Neural cell (in vitro differentiated cells): ENCODE results near the gene MTR. TPM values are rescaled to one million over a fixed set of nuclear protein-coding genes. Genes with fewer than 3 reads are reported as not detected.

Experiments
- H2AFZ ChIP-seq: fragments of 200-600, 300-800 bp; sonication (generic), shearing (Covaris generic); 2 replicates; pipeline ENCODE4 v1.6.0; 2014; ENCODE audit warnings: low read depth, mild to moderate bottlenecking, antibody characterized with exemption, low read length, moderate library complexity
- H3F3A ChIP-seq: fragments of 200-600 bp; shearing (Covaris generic); 2 replicates; pipeline ENCODE4 v1.6.1; 2016; ENCODE audit warnings: mild to moderate bottlenecking, moderate library complexity, mixed read lengths, antibody characterized with exemption, low read length; ENCODE audit not compliant: insufficient read depth, poor library complexity, severe bottlenecking
- H3K27ac ChIP-seq: fragments of 200-600, 300-800 bp; sonication (generic), shearing (Covaris generic); 2 replicates; pipeline ENCODE4 v1.5.1; 2014; ENCODE audit warnings: mild to moderate bottlenecking, low read length, moderate library complexity
- H3K27me3 ChIP-seq: fragments of 300-800, 200-600 bp; sonication (generic), shearing (Covaris generic); 2 replicates; pipeline ENCODE4 v1.6.0; 2014; ENCODE audit warnings: mild to moderate bottlenecking, low read depth, low read length, moderate library complexity; ENCODE audit not compliant: insufficient read depth
- H3K36me3 ChIP-seq: fragments of 300-800, 200-600 bp; sonication (generic), shearing (Covaris generic); 2 replicates; pipeline ENCODE4 v1.5.1; 2014; ENCODE audit warnings: mild to moderate bottlenecking, antibody characterized with exemption, low read length, moderate library complexity; ENCODE audit not compliant: insufficient read depth
- H3K4me2 ChIP-seq: fragments of 300-800, 200-600 bp; sonication (generic), shearing (Covaris generic); 2 replicates; pipeline ENCODE4 v1.6.0; 2014; ENCODE audit warnings: mild to moderate bottlenecking, low read length
- H3K4me3 ChIP-seq: fragments of 300-800, 200-600 bp; sonication (generic), shearing (Covaris generic); 2 replicates; pipeline ENCODE4 v1.5.1; 2014; ENCODE audit warnings: mild to moderate bottlenecking, low read length, moderate library complexity
- H3K79me2 ChIP-seq: fragments of 200-600 bp; shearing (Covaris generic); replicated peaks from 2 replicates; pipeline ENCODE4 v1.6.0; 2014; ENCODE audit warnings: mild to moderate bottlenecking, low read length, moderate library complexity; ENCODE audit not compliant: insufficient read depth
- H3K9ac ChIP-seq: fragments of 300-800, 200-600 bp; sonication (generic), shearing (Covaris generic); 2 replicates; pipeline ENCODE4 v1.6.1; 2016; ENCODE audit warnings: mild to moderate bottlenecking, low read length, mixed read lengths
- H3K9me2 ChIP-seq: fragments of 200-600 bp; shearing (Covaris generic); 2 replicates; pipeline ENCODE4 v1.6.1; 2016; ENCODE audit warnings: mild to moderate bottlenecking, low read length, mixed read lengths; ENCODE audit not compliant: insufficient read depth
- H3K9me3 ChIP-seq: fragments of 200-600, 300-800 bp; sonication (generic), shearing (Covaris generic); 2 replicates; pipeline ENCODE4 v1.6.1; 2016; ENCODE audit warnings: mild to moderate bottlenecking, mixed run types, low read length, moderate library complexity, mixed read lengths
- H4K20me1 ChIP-seq: fragments of 200-600 bp; shearing (Covaris generic); 2 replicates; pipeline ENCODE4 v1.6.1; 2016; ENCODE audit warnings: mild to moderate bottlenecking, mixed run types; ENCODE audit not compliant: insufficient read depth
- CTCF ChIP-seq: fragments of 450-650 bp; IDR thresholded peaks from 2 replicates; pipeline ENCODE4 v1.5.1; 2014; ENCODE audit warnings: antibody characterized with exemption, mild to moderate bottlenecking, moderate library complexity; ENCODE audit not compliant: poor library complexity, severe bottlenecking
- EP300 ChIP-seq: fragments of 450-650 bp; conservative IDR thresholded peaks from 2 replicates; pipeline ENCODE4 v1.6.1; 2014; ENCODE audit warnings: antibody characterized with exemption, mild to moderate bottlenecking, moderate library complexity; ENCODE audit not compliant: poor library complexity, severe bottlenecking
- EZH2 ChIP-seq: fragments of 200-600, 300-800 bp; shearing (Covaris generic), sonication (generic); IDR thresholded peaks from 2 replicates; pipeline ENCODE4 v1.6.1; 2014; ENCODE audit warnings: antibody characterized with exemption, low read length, borderline replicate concordance, mild to moderate bottlenecking; ENCODE audit not compliant: insufficient read depth, poor library complexity, severe bottlenecking
- MXI1 ChIP-seq: fragments of 450-650 bp; conservative IDR thresholded peaks from 2 replicates; pipeline ENCODE4 v1.6.1; 2014; ENCODE audit warnings: antibody characterized with exemption, mild to moderate bottlenecking; ENCODE audit not compliant: poor library complexity, severe bottlenecking
- POLR2AphosphoS5 ChIP-seq: IDR thresholded peaks from 2 replicates; pipeline ENCODE4 v1.6.1; 2012
- RAD21 ChIP-seq: fragments of 450-650 bp; conservative IDR thresholded peaks from 2 replicates; pipeline ENCODE4 v1.6.1; 2014; ENCODE audit warnings: antibody characterized with exemption, mild to moderate bottlenecking, moderate library complexity
- REST ChIP-seq: IDR thresholded peaks from 2 replicates; pipeline ENCODE4 v1.6.1; 2012; ENCODE audit warnings: borderline replicate concordance
- SMC3 ChIP-seq: fragments of 450-650 bp; conservative IDR thresholded peaks from 2 replicates; pipeline ENCODE4 v1.6.1; 2014; ENCODE audit warnings: antibody characterized with exemption, mild to moderate bottlenecking, moderate library complexity; ENCODE audit not compliant: poor library complexity
- TAF1 ChIP-seq: IDR thresholded peaks from 2 replicates; pipeline ENCODE4 v1.6.1; 2012; ENCODE audit warnings: low read depth
- polyA plus RNA-seq: library from polyadenylated mRNA; depleted of rRNA; stranded (reverse); fragments of >200 nt; gene quantifications from 2 replicates; pipeline ENCODE4 v1.2.3, GENCODE V29; 2014

Gene MTR
- polyA plus RNA-seq, 1 donor from 2014 or later: 14.1 TPM

GRCh38 chr1:236773919-236774318, 21.2 kb upstream of the MTR start:
- no peaks in the 10 kb centered on the region for H3K27me3 ChIP-seq
- H3K4me2 ChIP-seq: no peak overlapping the region
- H3F3A ChIP-seq: no peaks in the 10 kb centered on the region
- no peaks in the 10 kb centered on the region for H3K9me2 ChIP-seq
- TF ChIP-seq TAF1 (no peak), REST (no peak), SMC3 (no peak), EP300 (no peak), POLR2AphosphoS5 (no peak), RAD21 (no peak), EZH2 (no peak), CTCF (no peak), MXI1 (no peak)
- no peaks in the 10 kb centered on the region for H3K36me3 ChIP-seq
- no peaks in the 10 kb centered on the region for H3K9me3 ChIP-seq
- no peak overlapping the region for H3K9ac ChIP-seq
- no peak overlapping the region for H3K27ac ChIP-seq
- no peak overlapping the region for H2AFZ ChIP-seq
- H3K79me2 ChIP-seq: no peaks in the 10 kb centered on the region
- H4K20me1 ChIP-seq: no peaks in the 10 kb centered on the region
- H3K4me3 ChIP-seq: no peak overlapping the region

GRCh38 chr1:236774926-236775325, 20.2 kb upstream of the MTR start:
- no peak overlapping the region for H3K9ac ChIP-seq
- TF ChIP-seq TAF1 (no peak), CTCF (no peak), SMC3 (no peak), MXI1 (no peak), REST (no peak), EP300 (no peak), EZH2 (no peak), POLR2AphosphoS5 (no peak), RAD21 (no peak)
- H3K27ac ChIP-seq: no peak overlapping the region
- no peaks in the 10 kb centered on the region for H3K9me3 ChIP-seq
- no peaks in the 10 kb centered on the region for H3K36me3 ChIP-seq
- H3F3A ChIP-seq: no peaks in the 10 kb centered on the region
- H2AFZ ChIP-seq: no peak overlapping the region
- H3K79me2 ChIP-seq: no peaks in the 10 kb centered on the region
- H4K20me1 ChIP-seq: no peaks in the 10 kb centered on the region
- H3K4me2 ChIP-seq: no peak overlapping the region
- H3K4me3 ChIP-seq: no peak overlapping the region
- no peaks in the 10 kb centered on the region for H3K27me3 ChIP-seq
- no peaks in the 10 kb centered on the region for H3K9me2 ChIP-seq
